Activated CD8-positive, alpha-beta memory T cell treated with anti-CD3 and anti-CD28 coated beads for 4 hours (primary cell): ENCODE measurements around the gene DCDC2.
"Not testable (repeated sequence)": the region's sequence is repeated elsewhere in the genome, so short reads cannot be mapped to it uniquely, and the experiment has no call there.

ENCODE experiments used
- DNase-seq, 2 donors: peaks; one replicate each; pipeline ENCODE4 v3.0.0-alpha.2; 2020; ENCODE audit warnings: low read depth in 2 of 2

DCDC2 gene

DNA sequence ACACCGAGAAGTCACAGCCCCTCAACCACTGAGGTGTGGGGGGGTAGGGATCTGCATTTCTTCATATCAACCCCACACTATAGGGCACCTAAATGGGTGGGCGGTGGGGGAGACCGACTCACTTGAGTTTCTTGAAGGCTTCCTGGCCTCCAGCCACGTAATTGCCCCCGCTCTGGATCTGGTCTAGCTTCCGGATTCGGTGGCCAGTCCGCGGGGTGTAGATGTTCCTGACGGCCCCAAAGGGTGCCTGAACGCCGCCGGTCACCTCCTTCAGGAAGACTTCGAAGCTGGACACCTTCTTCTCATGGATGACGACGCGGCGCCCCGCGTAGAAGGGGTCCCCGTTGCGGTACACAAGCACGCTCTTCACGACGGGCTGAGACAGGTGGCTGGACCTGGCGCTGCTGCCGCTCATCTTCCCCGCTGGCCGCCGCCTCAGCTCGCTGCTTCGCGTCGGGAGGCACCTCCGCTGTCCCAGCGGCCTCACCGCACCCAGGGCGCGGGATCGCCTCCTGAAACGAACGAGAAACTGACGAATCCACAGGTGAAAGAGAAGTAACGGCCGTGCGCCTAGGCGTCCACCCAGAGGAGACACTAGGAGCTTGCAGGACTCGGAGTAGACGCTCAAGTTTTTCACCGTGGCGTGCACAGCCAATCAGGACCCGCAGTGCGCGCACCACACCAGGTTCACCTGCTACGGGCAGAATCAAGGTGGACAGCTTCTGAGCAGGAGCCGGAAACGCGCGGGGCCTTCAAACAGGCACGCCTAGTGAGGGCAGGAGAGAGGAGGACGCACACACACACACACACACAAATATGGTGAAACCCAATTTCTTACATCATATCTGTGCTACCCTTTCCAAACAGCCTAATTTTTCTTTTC is at the start of gene DCDC2:
Gene DCDC2 (minus strand): TSS at position 724 of the 883 bp plus-strand sequence. CDS start 309 bp downstream, at position 415.
- DNase-seq: peak in 1 of 2 donors; percentile 9

DNA sequence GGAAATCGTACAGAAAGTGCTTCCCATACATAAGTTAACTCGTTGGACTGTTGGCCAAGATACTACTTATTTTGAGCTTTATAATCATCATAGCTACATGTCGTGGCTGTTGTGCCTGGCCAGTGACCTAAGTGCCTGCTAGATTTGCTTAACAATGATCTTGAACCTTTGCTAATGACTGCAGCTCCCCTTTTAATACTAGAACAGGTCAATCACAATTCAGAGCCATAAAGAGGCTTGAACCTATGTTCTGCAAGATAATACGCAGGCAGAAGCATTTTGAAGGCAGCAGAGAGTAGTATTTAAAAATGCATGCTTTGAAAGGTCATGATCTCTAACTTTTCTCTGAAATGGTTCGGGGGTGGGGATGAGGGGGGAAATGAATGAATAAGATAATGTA is 47.4 kb upstream of the DCDC2 start:
- DNase-seq: no peak

DNA sequence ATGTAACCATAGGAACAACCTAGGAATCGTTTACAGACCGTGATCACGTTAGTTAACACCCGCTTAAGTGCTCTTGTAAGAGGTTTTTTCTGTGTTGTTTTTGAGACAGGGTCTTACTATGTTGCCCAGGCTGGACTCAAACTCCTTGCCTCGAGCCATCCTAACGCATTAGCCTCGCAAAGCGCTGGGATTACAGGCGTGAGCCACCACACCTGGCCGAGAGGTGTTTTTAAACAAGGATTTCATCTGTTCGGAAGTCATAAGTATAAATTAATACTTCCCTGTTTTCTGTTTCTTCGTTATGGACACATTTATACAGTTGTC is 45.6 kb upstream of the DCDC2 start:
- DNase-seq: no peak

DNA sequence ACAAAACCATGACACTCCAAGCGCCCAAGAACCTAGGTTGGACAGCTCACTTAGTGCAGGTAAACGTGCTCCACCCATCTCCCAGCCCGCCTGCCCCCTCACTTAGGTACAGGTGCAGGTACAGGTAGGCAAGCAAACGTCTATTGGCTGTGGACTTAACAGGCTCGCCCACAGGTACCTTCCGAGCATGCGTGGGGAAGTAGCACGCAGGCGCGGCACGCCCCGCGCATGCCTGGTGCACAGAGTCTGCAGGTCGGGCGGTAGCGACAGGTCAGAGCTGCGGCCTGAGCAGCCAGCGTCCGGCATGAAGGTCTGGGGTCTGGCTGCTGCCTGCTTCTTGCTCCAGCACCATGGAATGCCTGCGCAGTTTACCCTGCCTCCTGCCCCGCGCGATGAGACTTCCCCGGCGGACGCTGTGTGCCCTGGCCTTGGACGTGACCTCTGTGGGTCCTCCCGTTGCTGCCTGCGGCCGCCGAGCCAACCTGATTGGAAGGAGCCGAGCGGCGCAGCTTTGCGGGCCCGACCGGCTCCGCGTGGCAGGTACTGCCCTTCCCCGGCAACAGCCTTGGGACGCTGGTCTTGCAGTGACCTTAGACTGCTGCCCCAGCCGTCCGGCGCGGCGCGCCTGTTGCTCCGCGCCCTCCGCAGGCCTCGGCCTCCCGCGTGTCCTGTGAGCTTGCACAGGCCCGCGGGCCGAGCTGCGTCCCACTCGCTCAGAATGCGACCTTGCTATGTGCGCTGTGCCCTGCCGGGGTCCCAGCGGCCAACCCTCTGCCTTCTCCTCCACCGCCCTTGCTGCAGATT is 45.0 kb upstream of the DCDC2 start, which contains the start of gene MRS2:
Gene MRS2 (plus strand): TSS at position 240 of the 804 bp plus-strand sequence. CDS start 111 bp downstream, at position 351.
- DNase-seq: peak; percentile 48 to 70

DNA sequence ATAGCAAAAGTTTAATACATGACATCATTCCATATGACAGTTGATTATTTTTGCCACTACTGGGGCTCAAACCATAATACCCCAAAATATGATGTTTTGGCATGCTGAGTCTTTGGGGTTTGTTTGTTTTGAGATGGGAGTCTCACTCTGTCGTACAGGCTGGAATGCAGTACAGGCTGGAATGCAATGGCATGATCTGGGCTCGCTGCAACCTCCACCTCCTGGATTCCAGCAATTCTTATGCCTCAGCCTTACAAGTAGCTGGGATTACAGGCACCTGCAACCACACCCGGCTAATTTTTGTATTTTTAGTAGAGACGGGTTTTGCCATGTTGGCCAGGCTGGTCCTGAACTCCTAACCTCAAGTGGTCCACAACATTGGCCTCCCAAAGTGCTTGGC is 43.6 kb upstream of the DCDC2 start:
- DNase-seq: no peak

DNA sequence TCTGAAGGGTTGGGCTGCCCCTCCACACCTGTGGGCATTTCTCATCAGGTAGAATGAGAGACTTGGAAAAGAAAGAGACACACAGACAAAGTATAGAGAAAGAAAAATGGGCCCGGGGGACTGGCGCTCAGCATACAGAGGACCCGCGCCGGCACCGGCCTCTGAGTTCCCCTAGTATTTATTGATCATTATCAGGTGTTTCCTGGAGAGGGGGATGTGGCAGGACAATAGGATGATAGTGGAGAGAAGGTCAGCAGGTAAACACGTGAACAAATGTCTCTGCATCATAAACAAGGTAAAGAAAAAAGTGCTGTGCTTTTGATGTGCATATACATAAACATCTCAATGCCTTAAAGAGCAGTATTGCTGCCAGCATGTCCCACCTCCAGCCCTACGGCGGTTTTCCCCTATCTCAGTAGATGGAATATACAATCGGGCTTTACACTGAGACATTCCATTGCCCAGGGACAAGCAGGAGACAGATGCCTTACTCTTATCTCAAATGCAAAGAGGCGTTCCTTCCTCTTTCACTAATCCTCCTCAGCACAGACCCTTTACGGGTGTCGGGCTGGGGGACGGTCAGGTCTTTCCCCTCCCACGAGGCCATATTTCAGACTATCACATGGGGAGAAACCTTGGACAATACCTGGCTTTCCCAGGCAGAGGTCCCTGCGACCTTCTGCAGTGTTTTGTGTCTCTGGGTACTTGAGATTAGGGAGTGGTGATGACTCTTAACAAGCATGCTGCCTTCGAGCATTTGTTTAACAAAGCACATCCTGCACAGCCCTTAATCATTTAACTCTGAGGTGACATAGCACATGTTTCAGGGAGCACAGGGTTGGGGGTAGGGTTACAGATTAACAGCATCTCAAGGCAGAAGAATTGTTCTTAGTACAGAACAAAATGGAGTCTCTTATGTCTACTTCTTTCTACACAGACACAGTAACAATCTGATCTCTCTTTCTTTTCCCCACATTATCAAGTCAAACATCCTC is 42.5 kb upstream of the DCDC2 start:
- DNase-seq: not testable (repeated sequence)

DNA sequence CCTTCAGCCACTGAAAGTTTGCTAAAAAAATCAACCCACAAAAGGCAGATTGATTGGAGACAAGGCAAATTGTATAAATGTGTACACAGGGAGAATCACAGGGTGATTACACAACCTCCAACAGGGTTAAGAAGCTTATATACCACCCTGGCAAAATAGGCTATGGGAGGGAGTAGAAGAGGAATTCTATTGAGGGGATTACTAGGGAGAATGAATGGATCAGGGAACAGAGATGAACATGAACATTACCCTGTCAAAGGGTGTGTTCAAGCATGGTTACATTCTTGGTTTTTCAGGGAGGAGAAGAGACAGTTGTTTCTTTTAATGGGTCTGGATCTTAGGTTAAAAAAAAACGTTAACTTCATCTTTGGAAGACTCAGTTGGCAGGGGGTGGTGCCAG is 39.8 kb upstream of the DCDC2 start:
- no peak for DNase-seq

DNA sequence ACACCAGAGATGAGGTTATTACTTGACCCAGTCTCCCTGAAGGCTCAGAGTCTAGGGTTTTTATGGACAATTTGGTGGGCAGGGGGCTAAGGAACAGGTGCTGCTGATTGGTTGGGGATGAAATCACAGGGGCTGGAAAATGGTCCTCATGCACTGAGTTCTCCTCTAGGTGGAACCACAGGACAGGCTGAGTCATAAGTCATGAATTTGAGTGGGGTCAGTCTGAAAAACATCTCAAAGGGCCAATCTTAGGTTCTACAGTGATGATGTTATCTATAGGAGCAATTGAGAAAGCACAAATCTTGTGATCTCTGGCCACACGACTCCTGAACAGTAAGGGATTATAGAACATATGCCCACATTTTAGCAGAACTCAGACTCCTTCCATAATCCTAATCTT is 39.0 kb upstream of the DCDC2 start:
- DNase-seq: no peak

DNA sequence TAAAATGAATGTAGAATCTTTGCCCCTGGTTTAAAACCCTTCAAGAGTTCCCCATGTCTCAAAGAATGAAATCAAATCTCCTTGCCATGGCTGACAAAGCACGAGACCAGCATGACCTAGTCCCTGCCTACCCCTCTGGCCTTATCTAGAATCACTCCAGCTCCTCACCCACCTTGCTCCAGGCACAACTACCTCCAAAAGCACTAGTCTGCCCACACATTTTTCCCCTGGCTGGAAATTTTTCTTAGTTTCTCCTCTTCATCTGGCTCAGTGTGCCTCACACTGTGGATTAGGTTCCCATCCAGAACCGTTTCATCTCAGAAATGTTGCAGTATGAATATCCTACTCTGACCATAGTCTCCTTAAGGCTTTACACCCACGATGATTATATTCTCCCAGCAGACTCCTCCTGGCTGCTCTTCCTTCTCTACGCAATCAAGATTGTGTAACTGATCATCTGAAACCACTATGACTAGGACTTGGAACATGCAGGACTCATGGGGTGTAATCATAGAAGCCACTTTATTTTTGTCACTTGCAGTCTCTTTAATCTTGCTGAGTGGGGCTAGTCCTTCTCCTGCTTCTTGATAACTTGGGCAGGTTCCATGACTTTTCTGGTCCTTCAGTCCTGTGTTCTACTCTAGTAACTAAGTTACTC is 37.0 kb upstream of the DCDC2 start:
- DNase-seq: no peak

DNA sequence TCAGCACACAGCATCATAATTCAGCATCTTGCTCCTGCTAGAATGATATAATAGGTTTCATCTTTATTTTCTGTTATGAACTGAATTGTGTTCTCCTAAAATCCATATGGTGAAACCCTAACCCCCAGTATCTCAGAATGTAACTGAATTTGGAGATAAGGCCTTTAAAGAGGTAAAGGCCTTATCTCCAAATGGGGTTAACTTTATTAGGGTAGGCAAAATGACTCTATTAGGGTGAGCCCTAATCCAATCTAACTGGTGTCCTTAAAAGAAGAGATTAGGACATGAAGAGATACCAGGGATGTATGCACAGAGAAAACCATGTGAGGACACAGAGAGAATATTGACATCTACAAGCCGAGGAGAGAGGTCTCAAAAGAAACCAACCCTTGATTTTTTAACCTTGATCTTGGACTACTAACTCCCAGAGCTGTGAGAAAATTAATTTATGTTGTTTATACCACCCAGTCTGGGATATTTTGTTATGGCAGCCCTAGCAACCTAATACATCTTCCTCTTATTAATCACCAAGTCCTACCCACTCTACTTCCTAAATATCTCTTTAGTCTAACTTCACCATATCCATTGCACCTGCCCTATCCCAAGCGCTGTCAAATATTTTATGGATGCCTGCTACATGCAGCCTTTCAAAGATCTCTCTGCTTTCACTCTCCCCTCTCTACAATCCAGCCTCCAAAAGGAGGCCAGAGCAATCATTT is 36.4 kb upstream of the DCDC2 start:
- no peak for DNase-seq

DNA sequence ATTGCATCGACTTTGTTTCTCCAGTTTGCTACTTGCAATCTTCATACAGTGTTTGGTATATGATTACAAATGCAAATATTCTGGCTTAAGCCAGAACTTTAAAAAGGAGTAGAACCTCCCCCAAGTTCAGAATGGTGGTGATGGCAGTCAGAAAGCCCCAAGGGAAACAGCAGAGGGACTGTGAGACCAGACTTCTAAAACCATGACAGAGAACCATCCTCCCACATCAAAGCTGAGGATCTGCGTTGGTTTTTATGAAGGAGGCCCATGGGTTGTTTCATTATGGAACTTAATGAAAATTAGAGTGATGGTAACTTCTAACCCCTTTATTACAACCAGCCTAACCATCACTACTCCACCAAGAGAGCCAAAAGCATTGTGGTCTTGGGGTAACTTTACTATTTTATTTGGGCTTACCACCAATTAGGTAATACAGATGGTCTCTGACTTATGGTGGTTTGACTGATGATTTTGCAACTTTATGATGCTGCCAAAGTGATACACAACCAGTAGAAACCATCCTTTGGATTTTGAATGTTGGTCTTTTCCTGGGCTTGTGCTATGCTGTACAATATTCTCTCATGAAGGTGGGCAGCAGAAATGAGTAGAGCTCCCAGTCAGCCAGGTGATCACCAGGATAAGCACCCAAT is 34.0 kb upstream of the DCDC2 start:
- DNase-seq: no peak

DNA sequence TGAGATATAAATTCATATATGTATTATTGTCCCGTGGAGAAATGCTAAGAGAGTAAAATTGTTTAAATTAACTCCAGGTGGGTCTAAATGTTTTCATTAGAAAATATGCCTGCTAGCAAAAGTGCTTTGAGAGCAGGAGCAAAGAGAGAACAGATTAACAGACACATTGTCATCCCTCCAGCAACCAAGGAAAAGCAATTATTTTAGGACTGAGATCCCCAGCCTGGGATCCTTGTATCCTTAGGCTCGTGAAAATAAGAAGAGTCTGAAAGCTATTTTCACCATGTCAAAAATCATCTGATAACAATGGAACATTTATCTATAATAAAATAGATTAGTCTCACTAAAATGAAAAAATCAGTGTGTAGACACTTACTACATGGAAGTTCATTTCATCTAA is 33.3 kb upstream of the DCDC2 start:
- DNase-seq: no peak

DNA sequence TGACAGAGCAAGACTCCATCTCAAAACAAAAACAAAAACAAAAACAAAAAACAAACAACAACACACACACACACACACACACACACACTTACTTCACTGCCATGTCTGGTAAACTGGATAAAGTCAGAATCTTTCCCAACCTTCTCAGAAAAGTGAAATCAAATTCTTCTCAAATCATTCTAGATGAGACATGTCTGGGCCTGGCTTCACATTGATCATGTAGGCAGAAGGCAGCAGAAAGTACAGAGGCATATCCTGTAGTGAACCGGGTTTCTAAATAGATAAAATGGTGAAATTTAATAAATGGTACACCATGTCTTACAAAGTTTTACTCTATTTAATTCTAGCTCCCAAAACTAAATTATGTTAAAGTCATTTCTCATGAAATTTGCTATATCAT is 30.0 kb upstream of the DCDC2 start:
- DNase-seq: no peak

DNA sequence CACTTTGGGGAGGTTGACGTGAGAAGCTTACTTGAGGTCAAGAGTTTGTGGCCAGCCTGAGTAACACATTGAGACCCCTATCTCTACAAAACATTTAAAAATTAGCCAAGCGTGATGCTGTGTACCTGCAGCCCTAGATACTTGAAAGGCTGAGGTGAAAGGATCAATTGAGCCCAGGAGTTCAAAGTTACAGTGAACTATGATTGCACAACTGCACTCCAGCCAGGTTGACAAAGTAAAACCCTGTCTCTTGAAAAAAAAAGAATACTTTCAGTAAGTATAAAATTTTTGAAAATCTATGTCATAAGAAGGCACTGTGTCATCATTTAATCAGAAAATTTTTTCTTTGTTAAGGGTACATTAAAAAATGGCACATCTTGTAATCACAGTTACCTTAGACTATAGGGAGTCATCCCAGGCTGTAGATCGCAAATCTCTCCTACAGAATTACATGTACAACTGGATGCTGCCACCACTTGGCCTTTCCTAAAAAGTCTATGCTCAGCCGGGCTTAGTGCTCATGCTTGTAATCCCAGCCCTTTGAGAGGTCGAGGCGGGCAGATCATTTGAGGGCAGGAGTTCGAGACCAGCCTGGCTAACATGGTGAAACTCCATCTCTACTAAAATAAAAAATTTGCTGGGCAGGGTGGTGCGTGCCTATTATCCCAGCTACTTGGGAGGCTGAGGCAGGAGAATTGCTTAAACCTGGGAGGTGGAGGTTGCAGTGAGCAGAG is 27.8 kb upstream of the DCDC2 start:
- no peak for DNase-seq

DNA sequence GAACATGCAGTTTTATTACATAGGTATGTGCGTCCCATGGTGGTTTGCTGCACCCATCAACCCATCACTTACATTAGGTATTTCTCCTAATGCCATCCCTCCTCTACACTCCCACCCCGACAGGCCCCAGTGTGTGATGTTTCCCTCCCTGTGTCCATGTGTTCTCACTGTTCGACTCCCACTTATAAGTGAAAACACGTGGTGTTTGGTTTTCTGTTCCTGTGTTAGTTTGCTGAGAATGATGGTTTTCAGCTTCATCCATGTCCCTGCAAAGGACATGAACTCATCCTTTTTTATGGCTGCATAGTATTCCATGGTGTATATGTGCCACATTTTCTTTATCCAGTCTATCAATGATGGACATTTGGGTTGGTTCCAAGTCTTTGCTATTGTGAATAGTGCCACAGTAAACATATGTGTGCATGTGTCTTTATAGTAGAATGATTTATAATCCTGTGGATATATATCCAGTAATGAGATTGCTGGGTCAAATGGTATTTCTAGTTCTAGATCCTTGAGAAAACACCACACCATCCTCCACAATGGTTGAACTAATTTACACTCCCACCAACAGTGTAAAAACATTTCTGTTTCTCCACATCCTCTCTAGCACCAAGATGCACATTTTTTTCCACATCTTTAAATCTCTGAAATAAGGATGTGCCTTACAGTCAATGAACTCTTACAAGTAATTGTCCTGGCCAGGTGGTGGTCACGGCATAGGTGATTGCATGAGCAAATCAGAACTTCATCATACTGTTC is 26.7 kb upstream of the DCDC2 start:
- not testable (repeated sequence) for DNase-seq

DNA sequence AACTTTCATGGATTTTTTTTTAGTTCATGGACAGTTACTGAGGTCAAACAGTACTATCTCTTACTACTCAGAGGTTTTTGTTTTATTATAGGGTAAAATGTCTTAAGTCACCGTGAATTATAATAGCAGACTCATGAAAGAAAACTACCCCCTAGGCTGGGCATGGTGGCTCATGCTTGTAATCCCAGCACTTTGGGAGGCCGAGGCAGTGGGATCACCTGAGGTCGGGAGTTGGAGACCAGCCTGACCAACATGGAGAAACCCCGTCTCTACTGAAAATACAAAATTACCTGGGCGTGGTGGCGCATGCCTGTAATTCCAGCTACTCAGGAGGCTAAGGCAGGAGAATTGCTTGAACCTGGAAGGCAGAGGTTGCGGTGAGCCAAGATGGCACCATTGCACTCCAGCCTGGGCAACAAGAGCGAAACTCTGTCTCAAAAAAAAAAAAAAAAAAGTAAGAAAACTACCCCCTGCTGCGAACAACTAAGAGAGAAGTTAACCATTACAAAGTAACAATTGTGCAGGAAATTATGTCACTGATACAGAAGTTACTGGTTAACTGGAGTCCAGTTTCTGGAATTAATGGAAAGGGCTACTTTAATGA is 25.1 kb upstream of the DCDC2 start:
- DNase-seq: not testable (repeated sequence)

DNA sequence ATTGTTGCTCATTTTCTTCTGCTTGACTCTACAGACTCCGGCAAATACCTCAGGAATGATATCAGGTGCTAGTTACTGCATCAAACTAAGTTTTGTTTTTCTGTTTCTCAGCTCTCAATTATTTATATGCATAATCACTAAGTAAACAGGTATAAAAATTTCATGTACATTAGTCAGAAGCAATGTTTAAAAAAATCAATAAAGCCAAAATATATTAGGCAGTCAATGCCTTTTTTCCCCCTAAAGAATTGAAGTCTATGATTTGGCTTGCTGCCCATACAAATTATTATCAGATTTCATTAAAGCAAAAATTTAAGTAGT is 24.3 kb upstream of the DCDC2 start:
- DNase-seq: no peak
